PFSK-1 (cell line): Measurements from ENCODE around the gene NR1I2.

Experiments used
- FOXP2 ChIP-seq: optimal IDR thresholded peaks from 2 replicates; pipeline ENCODE3; 2011; ENCODE audit warnings: borderline replicate concordance, control low read depth, inconsistent platforms; ENCODE audit not compliant: insufficient read depth; ENCODE audit errors: extremely low read length, extremely low read depth
- POLR2AphosphoS5 ChIP-seq: IDR thresholded peaks from 2 replicates; pipeline ENCODE4 v1.6.1; 2012; ENCODE audit warnings: low read depth, mild to moderate bottlenecking, control low read depth, low read length, moderate library complexity
- SIN3A ChIP-seq: IDR thresholded peaks from 2 replicates; pipeline ENCODE4 v1.6.1; 2012; ENCODE audit warnings: mild to moderate bottlenecking, low read length, moderate library complexity, borderline replicate concordance; ENCODE audit not compliant: insufficient read depth
- TAF1 ChIP-seq: IDR thresholded peaks from 2 replicates; pipeline ENCODE4 v1.6.1; 2012; ENCODE audit warnings: low read length, control low read depth, borderline replicate concordance; ENCODE audit not compliant: insufficient read depth
- TF ChIP-seq, protein P1 (sequence below), 2 experiments: IDR thresholded peaks; 2 replicates each; pipeline versions ENCODE4 v1.6.1 to v1.8.0; 2011 to 2012; ENCODE audit warnings: low read depth in 2 of 2, low read length in 2 of 2, control low read depth in 1 of 2, inconsistent platforms in 1 of 2, mild to moderate bottlenecking in 1 of 2, moderate library complexity in 1 of 2; ENCODE audit not compliant: insufficient read depth in 1 of 2

Gene NR1I2

DNA sequence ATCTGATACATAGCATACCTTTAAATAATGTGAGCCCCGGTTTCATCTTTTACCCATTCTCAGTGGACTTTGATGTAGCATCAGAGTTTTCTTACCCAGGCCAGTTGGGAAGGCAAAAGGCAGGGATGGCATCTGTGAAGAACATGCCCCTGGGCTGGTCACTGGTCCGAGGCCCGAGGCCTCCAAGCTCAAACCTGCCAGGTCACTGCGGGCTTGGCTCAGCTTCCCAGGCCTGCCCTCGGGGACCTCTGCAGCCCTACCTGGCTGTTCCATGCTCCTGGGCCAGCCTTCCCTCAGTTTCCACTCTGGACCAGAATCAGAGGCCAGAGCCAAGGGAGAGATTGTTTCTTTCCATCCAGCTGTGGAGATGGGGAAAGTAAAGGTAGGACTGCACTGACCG is 26.9 kb downstream of the NR1I2 start:
- TF ChIP-seq SIN3A, result no peak
- TF ChIP-seq POLR2AphosphoS5, result no peak
- no peak for TF ChIP-seq FOXP2
- TF ChIP-seq, protein P1, sequence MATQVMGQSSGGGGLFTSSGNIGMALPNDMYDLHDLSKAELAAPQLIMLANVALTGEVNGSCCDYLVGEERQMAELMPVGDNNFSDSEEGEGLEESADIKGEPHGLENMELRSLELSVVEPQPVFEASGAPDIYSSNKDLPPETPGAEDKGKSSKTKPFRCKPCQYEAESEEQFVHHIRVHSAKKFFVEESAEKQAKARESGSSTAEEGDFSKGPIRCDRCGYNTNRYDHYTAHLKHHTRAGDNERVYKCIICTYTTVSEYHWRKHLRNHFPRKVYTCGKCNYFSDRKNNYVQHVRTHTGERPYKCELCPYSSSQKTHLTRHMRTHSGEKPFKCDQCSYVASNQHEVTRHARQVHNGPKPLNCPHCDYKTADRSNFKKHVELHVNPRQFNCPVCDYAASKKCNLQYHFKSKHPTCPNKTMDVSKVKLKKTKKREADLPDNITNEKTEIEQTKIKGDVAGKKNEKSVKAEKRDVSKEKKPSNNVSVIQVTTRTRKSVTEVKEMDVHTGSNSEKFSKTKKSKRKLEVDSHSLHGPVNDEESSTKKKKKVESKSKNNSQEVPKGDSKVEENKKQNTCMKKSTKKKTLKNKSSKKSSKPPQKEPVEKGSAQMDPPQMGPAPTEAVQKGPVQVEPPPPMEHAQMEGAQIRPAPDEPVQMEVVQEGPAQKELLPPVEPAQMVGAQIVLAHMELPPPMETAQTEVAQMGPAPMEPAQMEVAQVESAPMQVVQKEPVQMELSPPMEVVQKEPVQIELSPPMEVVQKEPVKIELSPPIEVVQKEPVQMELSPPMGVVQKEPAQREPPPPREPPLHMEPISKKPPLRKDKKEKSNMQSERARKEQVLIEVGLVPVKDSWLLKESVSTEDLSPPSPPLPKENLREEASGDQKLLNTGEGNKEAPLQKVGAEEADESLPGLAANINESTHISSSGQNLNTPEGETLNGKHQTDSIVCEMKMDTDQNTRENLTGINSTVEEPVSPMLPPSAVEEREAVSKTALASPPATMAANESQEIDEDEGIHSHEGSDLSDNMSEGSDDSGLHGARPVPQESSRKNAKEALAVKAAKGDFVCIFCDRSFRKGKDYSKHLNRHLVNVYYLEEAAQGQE (IDR thresholded peaks at IDR 0.05; ENCODE audit: insufficient read depth in 1 of 2, low read depth in 2 of 2, low read length in 2 of 2), result no peak
- TF ChIP-seq TAF1, result no peak

- TF ChIP-seq POLR2AphosphoS5 (no peak), TAF1 (no peak), FOXP2 (no peak), SIN3A (no peak)
- TF ChIP-seq, protein P1 (IDR thresholded peaks at IDR 0.05; ENCODE audit: insufficient read depth in 1 of 2, low read depth in 2 of 2, low read length in 2 of 2), result no peak
These were observed 27.5 kb downstream of the NR1I2 start for GRCh38 chr3:119809249-119810017.

GRCh38 chr3:119810018-119810435 is 28.1 kb downstream of the NR1I2 start:
- TF ChIP-seq FOXP2, result no peak
- TF ChIP-seq SIN3A, result no peak
- no peak for TF ChIP-seq TAF1
- TF ChIP-seq POLR2AphosphoS5, result no peak
- TF ChIP-seq, protein P1 (IDR thresholded peaks at IDR 0.05; ENCODE audit: insufficient read depth in 1 of 2, low read depth in 2 of 2, low read length in 2 of 2), result no peak

- TF ChIP-seq TAF1 (no peak), FOXP2 (no peak), SIN3A (no peak), POLR2AphosphoS5 (no peak)
- TF ChIP-seq, protein P1 (IDR thresholded peaks at IDR 0.05; ENCODE audit: insufficient read depth in 1 of 2, low read depth in 2 of 2, low read length in 2 of 2), result no peak
These were observed 30.7 kb downstream of the NR1I2 start for GRCh38 chr3:119812491-119813058.
